ENCODE measurements around the gene SERTAD2.

GRCh38 chr2:64668542-64668941 lies 14.8 kb upstream of the SERTAD2 start:
- TF ChIP-seq, protein P1, sequence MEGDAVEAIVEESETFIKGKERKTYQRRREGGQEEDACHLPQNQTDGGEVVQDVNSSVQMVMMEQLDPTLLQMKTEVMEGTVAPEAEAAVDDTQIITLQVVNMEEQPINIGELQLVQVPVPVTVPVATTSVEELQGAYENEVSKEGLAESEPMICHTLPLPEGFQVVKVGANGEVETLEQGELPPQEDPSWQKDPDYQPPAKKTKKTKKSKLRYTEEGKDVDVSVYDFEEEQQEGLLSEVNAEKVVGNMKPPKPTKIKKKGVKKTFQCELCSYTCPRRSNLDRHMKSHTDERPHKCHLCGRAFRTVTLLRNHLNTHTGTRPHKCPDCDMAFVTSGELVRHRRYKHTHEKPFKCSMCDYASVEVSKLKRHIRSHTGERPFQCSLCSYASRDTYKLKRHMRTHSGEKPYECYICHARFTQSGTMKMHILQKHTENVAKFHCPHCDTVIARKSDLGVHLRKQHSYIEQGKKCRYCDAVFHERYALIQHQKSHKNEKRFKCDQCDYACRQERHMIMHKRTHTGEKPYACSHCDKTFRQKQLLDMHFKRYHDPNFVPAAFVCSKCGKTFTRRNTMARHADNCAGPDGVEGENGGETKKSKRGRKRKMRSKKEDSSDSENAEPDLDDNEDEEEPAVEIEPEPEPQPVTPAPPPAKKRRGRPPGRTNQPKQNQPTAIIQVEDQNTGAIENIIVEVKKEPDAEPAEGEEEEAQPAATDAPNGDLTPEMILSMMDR (IDR thresholded peaks at IDR 0.05), result no peak
- no peak for TF ChIP-seq POLR2A (IDR thresholded peaks at IDR 0.05)
